B cell (primary cell): ENCODE results near the gene MRPL52.

Source experiments
- CTCF ChIP-seq: fragments of 200-600 bp; IDR thresholded peaks from one replicate; pipeline ENCODE4 v1.8.0; 2022; ENCODE audit warnings: antibody characterized with exemption, mild to moderate bottlenecking
- EZH2 ChIP-seq: IDR thresholded peaks from 2 replicates; pipeline ENCODE4 v1.6.1; 2012; ENCODE audit warnings: borderline replicate concordance, low read depth, mild to moderate bottlenecking, moderate library complexity, low read length; ENCODE audit not compliant: insufficient read depth, poor library complexity, severe bottlenecking

DNA sequence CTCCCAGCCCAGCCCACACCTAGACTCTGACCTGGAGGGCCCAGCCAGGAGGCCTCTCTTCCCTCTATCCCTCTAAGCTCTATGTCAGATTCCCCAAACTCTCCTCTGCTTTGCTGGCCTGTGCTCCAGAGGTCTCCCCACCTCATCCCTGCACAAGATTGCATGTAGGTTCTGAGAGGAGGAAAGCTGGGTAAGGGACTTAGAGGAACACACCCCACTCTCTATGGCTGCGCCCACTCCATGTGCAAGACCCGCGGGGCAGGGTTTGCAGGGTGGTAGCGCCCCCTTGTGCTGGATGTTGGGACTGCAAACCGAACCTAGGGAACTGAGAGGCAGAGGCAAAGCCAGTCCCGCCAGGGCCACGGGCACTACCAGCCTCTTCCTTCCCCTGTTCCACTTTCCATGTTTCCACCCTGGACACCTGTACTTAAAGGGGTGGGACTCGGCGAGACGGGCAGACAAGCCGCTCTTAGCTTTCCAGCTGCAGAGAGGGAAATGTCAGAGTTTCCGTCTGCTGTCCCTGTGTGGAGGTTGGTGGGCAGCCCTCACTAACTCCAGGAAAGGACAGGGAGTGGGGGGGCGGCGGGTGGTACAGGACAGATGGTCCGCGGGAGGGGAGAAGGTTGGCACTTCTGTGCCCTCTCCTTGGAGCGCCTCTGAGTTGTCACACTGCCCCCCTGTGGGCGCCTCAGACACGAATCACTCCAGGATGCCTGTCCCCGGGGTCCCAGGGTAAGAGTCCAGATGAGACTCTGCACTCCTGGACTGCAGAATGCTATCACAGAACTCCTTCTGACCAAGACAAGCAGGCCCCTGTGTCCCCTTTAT lies 23.5 kb downstream of the MRPL52 start:
- TF ChIP-seq CTCF (peak; percentile 87), EZH2 (no peak)
